MM.1S (cell line): ENCODE results near the gene SYT1.

Source experiments
- EZH2 ChIP-seq: fragments of 300-600 bp; sonication (generic); optimal IDR thresholded peaks from 2 replicates; pipeline ENCODE3; 2017; ENCODE audit warnings: low read depth, mild to moderate bottlenecking, antibody characterized with exemption, low read length, mixed read lengths
- EZH2phosphoT487 ChIP-seq: fragments of 300-600 bp; sonication (generic); IDR thresholded peaks from 2 replicates; pipeline ENCODE4 v1.6.1; 2018; ENCODE audit warnings: antibody characterized with exemption, low read length
- TF ChIP-seq, protein P1 (sequence below): fragments of 300-600 bp; sonication (generic); IDR thresholded peaks from 2 replicates; pipeline ENCODE4 v1.5.1; 2016; ENCODE audit warnings: antibody characterized with exemption, low read length, mixed read lengths

DNA sequence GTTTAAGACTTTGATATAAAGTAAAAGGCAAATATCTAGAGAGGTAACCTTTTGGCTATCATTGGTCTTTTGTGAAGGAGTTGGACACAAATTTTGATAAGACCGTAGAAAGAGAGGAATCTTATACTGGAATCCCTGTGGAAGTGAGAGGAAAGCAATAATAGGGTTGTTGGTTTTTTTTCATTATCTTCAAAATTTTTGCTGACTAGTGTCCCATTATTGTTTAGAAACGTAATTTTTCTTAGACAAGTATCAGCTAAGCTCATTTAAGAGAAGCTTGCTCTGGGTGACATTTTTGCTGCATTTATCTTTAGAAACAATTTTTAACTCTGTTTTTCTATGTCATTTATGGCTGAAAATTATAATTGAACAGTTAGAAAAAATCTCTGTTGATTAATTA lies 300.3 kb downstream of the SYT1 start:
- TF ChIP-seq, protein P1, sequence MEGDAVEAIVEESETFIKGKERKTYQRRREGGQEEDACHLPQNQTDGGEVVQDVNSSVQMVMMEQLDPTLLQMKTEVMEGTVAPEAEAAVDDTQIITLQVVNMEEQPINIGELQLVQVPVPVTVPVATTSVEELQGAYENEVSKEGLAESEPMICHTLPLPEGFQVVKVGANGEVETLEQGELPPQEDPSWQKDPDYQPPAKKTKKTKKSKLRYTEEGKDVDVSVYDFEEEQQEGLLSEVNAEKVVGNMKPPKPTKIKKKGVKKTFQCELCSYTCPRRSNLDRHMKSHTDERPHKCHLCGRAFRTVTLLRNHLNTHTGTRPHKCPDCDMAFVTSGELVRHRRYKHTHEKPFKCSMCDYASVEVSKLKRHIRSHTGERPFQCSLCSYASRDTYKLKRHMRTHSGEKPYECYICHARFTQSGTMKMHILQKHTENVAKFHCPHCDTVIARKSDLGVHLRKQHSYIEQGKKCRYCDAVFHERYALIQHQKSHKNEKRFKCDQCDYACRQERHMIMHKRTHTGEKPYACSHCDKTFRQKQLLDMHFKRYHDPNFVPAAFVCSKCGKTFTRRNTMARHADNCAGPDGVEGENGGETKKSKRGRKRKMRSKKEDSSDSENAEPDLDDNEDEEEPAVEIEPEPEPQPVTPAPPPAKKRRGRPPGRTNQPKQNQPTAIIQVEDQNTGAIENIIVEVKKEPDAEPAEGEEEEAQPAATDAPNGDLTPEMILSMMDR = no peak
- TF ChIP-seq EZH2 (no peak), EZH2phosphoT487 (no peak)
